IMR-90 (cell line): ENCODE data around the gene EDN3. TPM values are rescaled to one million over a fixed set of nuclear protein-coding genes. Genes with fewer than 3 reads are reported as not detected.

Experiments used
- ATAC-seq: fragments of 200-7000 bp; cut with Tn5 transposase; 2 replicates; pipeline ENCODE4 v1.9.1; 2020; ENCODE audit warnings: low read depth, mild to moderate bottlenecking, moderate library complexity
- BruUV-seq: library from RNA; stranded (reverse); fragments of 400-500 nt; replicated peaks from 2 replicates; lab custom pipeline; 2021; lab: Mats Ljungman, UMichigan
- CTCF ChIA-PET: fragments of 300-600 bp; formaldehyde crosslinking; extraction: SDS; loops from one replicate; lab custom pipeline; 2021; ENCODE audit warnings: antibody characterized with exemption; lab: Yijun Ruan, JAX
- POLR2A ChIA-PET: fragments of 300-600 bp; sonication (Branson Sonifier 250); formaldehyde crosslinking; loops from one replicate; lab custom pipeline; 2022; ENCODE audit warnings: antibody characterized with exemption; ENCODE audit not compliant: unreplicated experiment; lab: Charles Lee
- DNase-seq: peaks from one replicate; pipeline ENCODE4 v3.0.0; 2013
- H2AFZ ChIP-seq: replicated peaks from 2 replicates; pipeline ENCODE3; 2013; ENCODE audit warnings: low read length, mild to moderate bottlenecking; ENCODE audit not compliant: poor library complexity
- H2AK5ac ChIP-seq: 2 replicates; pipeline ENCODE4 v1.6.1; 2013; ENCODE audit warnings: low read depth, low read length, inconsistent platforms
- H2AK9ac ChIP-seq: replicated peaks from 2 replicates; pipeline ENCODE3; 2013; ENCODE audit warnings: mild to moderate bottlenecking, low read depth, low read length, moderate library complexity; ENCODE audit not compliant: poor library complexity
- H2BK120ac ChIP-seq: 2 replicates; pipeline ENCODE4 v1.6.1; 2013; ENCODE audit warnings: low read depth, low read length, inconsistent platforms
- H2BK15ac ChIP-seq: 3 replicates; pipeline ENCODE4 v1.6.1; 2013; ENCODE audit warnings: low read depth, low read length, inconsistent platforms
- H2BK20ac ChIP-seq: 2 replicates; pipeline ENCODE4 v1.6.1; 2013; ENCODE audit warnings: low read depth, mild to moderate bottlenecking, inconsistent platforms, low read length, moderate library complexity
- H2BK5ac ChIP-seq: 2 replicates; pipeline ENCODE4 v1.6.1; 2013; ENCODE audit warnings: mild to moderate bottlenecking, low read depth, low read length, inconsistent platforms; ENCODE audit not compliant: poor library complexity, severe bottlenecking
- H3K14ac ChIP-seq: replicated peaks from 2 replicates; pipeline ENCODE4 v1.6.1; 2013; ENCODE audit warnings: low read depth, low read length, inconsistent platforms
- H3K18ac ChIP-seq: 2 replicates; pipeline ENCODE4 v1.6.1; 2013; ENCODE audit warnings: low read depth, low read length, control low read depth
- H3K23ac ChIP-seq: 2 replicates; pipeline ENCODE4 v1.6.1; 2013; ENCODE audit warnings: low read depth, low read length, inconsistent platforms
- H3K27ac ChIP-seq: 2 replicates; pipeline ENCODE4 v1.5.1; 2013; ENCODE audit warnings: mild to moderate bottlenecking, control low read depth, low read length; ENCODE audit not compliant: insufficient read depth
- H3K27me3 ChIP-seq: 2 replicates; pipeline ENCODE4 v1.6.1; 2013; ENCODE audit warnings: low read length; ENCODE audit not compliant: control insufficient read depth, insufficient read depth
- H3K36me3 ChIP-seq: 2 replicates; pipeline ENCODE4 v1.6.1; 2013; ENCODE audit warnings: low read length, mixed read lengths; ENCODE audit not compliant: control insufficient read depth, insufficient read depth
- H3K4ac ChIP-seq: 2 replicates; pipeline ENCODE4 v1.6.1; 2013; ENCODE audit warnings: low read depth, low read length, inconsistent platforms
- H3K4me1 ChIP-seq: 2 replicates; pipeline ENCODE4 v1.6.1; 2013; ENCODE audit warnings: low read length, mixed read lengths; ENCODE audit not compliant: control insufficient read depth, insufficient read depth
- H3K4me2 ChIP-seq: 2 replicates; pipeline ENCODE4 v1.6.1; 2013; ENCODE audit warnings: low read depth, mild to moderate bottlenecking, control low read depth, low read length, moderate library complexity
- H3K4me3 ChIP-seq: 2 replicates; pipeline ENCODE4 v1.5.1; 2013; ENCODE audit warnings: low read depth, mild to moderate bottlenecking, control low read depth, low read length, moderate library complexity; ENCODE audit not compliant: insufficient read depth
- H3K56ac ChIP-seq: 2 replicates; pipeline ENCODE4 v1.6.1; 2013; ENCODE audit warnings: low read length, inconsistent platforms; ENCODE audit not compliant: insufficient read depth; ENCODE audit errors: extremely low read depth
- H3K79me1 ChIP-seq, 2 experiments: 2 replicates each; pipeline ENCODE4 v1.6.1; 2013; ENCODE audit warnings: low read length in 2 of 2, inconsistent platforms in 1 of 2, low read depth in 1 of 2
- H3K9ac ChIP-seq: 2 replicates; pipeline ENCODE4 v1.6.1; 2013; ENCODE audit warnings: low read depth, low read length, control low read depth
- H3K9me1 ChIP-seq: 2 replicates; pipeline ENCODE4 v1.6.1; 2013; ENCODE audit warnings: low read length, inconsistent platforms; ENCODE audit not compliant: insufficient read depth
- H3K9me3 ChIP-seq: 2 replicates; pipeline ENCODE4 v1.6.1; 2013; ENCODE audit warnings: low read length; ENCODE audit not compliant: control insufficient read depth, insufficient read depth
- H4K20me1 ChIP-seq: 2 replicates; pipeline ENCODE4 v1.6.1; 2013; ENCODE audit warnings: low read length, inconsistent platforms; ENCODE audit not compliant: insufficient read depth
- H4K5ac ChIP-seq: 2 replicates; pipeline ENCODE4 v1.6.1; 2013; ENCODE audit warnings: mild to moderate bottlenecking, low read depth, low read length, control low read depth
- H4K8ac ChIP-seq, 2 experiments: 2 replicates each; pipeline ENCODE4 v1.6.1; 2013; ENCODE audit warnings: low read depth in 2 of 2, low read length in 2 of 2, control low read depth in 1 of 2, inconsistent platforms in 1 of 2
- H4K91ac ChIP-seq: 2 replicates; pipeline ENCODE4 v1.6.1; 2013; ENCODE audit warnings: low read depth, low read length, inconsistent platforms; ENCODE audit not compliant: insufficient read depth
- BHLHE40 ChIP-seq: fragments of 150-350 bp; IDR thresholded peaks from 2 replicates; pipeline ENCODE4 v1.6.1; 2016; ENCODE audit warnings: mild to moderate bottlenecking, low read depth, low read length
- CEBPB ChIP-seq: IDR thresholded peaks from 2 replicates; pipeline ENCODE4 v1.6.1; 2012; ENCODE audit warnings: low read depth, low read length, improper control_type of control experiment
- CHD1 ChIP-seq: IDR thresholded peaks from 2 replicates; pipeline ENCODE4 v1.6.1; 2012; ENCODE audit warnings: low read depth, low read length, improper control_type of control experiment
- ELK1 ChIP-seq: fragments of 150-350 bp; IDR thresholded peaks from 2 replicates; pipeline ENCODE4 v1.6.1; 2016; ENCODE audit warnings: low read depth, mild to moderate bottlenecking, low read length, moderate library complexity, borderline replicate concordance
- FOS ChIP-seq: fragments of 150-350 bp; IDR thresholded peaks from 2 replicates; pipeline ENCODE4 v1.6.1; 2016; ENCODE audit warnings: low read depth, low read length
- MAFK ChIP-seq: IDR thresholded peaks from 2 replicates; pipeline ENCODE4 v1.6.1; 2012; ENCODE audit warnings: low read depth, low read length, improper control_type of control experiment
- MAZ ChIP-seq: IDR thresholded peaks from 2 replicates; pipeline ENCODE4 v1.6.1; 2012; ENCODE audit warnings: low read depth, mild to moderate bottlenecking, low read length, improper control_type of control experiment, moderate library complexity, borderline replicate concordance
- MXI1 ChIP-seq: IDR thresholded peaks from 2 replicates; pipeline ENCODE4 v1.6.1; 2012; ENCODE audit warnings: low read depth, mild to moderate bottlenecking, low read length, moderate library complexity, borderline replicate concordance
- NFE2L2 ChIP-seq: fragments of 150-350 bp; IDR thresholded peaks from 2 replicates; pipeline ENCODE4 v1.6.1; 2016; ENCODE audit warnings: low read depth, mild to moderate bottlenecking, low read length
- POLR2A ChIP-seq: IDR thresholded peaks from 2 replicates; pipeline ENCODE4 v1.6.1; 2012; ENCODE audit warnings: mild to moderate bottlenecking, low read depth, low read length
- RAD21 ChIP-seq: IDR thresholded peaks from 2 replicates; pipeline ENCODE4 v1.6.1; 2012; ENCODE audit warnings: low read length, improper control_type of control experiment
- RCOR1 ChIP-seq: IDR thresholded peaks from 2 replicates; pipeline ENCODE4 v1.6.1; 2012; ENCODE audit warnings: mild to moderate bottlenecking, low read length, improper control_type of control experiment; ENCODE audit not compliant: insufficient replicate concordance
- RFX5 ChIP-seq: IDR thresholded peaks from 2 replicates; pipeline ENCODE4 v1.8.0; 2012; ENCODE audit warnings: low read depth, mild to moderate bottlenecking, low read length, moderate library complexity
- SMC3 ChIP-seq: fragments of 150-350 bp; IDR thresholded peaks from 2 replicates; pipeline ENCODE4 v1.6.1; 2016; ENCODE audit warnings: low read depth, mild to moderate bottlenecking, antibody characterized with exemption, low read length, moderate library complexity
- WGBS, 2 experiments: methylation state at CpG; one replicate each; pipeline versions ENCODE4 v1.1.5 to v1.1.7; 2013; ENCODE audit warnings: missing lambda C conversion rate in 2 of 2; ENCODE audit not compliant: insufficient read length in 1 of 2; ENCODE audit errors: extremely low coverage in 2 of 2; 5-methylcytosine and 5-hydroxymethylcytosine counted together
- dilution Hi-C: fragments of 300-500 bp; cut with HindIII; formaldehyde crosslinking; loops from one replicate; pipeline ENCODE4 v1.14.3; 2018; ENCODE audit warnings: low sequenced_read_pairs; ENCODE audit not compliant: unreplicated experiment
- in situ Hi-C: fragments of 300-500 bp; cut with MboI; formaldehyde crosslinking; loops from 3 replicates; pipeline ENCODE4 v1.14.3; 2019; ENCODE audit warnings: low sequenced_read_pairs, inconsistent platforms, mixed read lengths
- intact Hi-C: fragments of 100-400 bp; cut with micrococcal nuclease; formaldehyde crosslinking; loops from 2 replicates; pipeline ENCODE4 v1.10.0; 2022
- polyA plus RNA-seq, 3 experiments: library from polyadenylated mRNA; depleted of rRNA; stranded (reverse); fragments of >200 nt; gene quantifications; 2 replicates each; pipeline ENCODE4 v1.2.3, GENCODE V29; 2012; ENCODE audit warnings: low replicate concordance in 1 of 3
- total RNA-seq: library from RNA; depleted of rRNA; stranded (reverse); fragments of >200 nt; gene quantifications from 2 replicates; pipeline ENCODE4 v1.2.3, GENCODE V29; 2012

EDN3 gene
- total and polyA plus RNA-seq, 2 of the 4 experiments (the other 2 are of a cell fraction), result not detected

DNA sequence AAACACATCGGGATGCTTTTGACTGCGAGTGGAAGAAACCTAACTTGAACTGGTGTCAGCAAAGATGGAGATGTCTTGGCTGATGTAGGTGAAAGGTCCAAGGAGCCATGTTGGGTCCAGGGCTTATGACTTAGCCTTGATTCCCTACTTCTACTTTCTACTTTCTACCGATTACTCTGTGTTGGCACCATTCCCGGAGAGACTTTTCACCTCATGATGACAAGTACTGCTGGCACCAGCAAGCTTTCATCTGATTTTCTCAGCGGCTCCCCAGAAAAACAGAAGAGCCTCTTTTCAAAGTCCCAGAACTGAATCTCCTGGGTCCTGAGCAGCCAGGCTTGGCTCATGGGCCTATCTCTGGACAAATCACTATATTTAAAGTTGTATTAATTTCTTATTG is 4.9 kb upstream of the EDN3 start:
- no TSS peak for BruUV-seq
- WGBS, 2 experiments, result 8% methylated on average over 2 of the region's 5 CpGs; no CpG with 5 or more reads in 1 of the 2 experiments
- H3K9ac ChIP-seq, result no peak overlapping the region
- ChIA-PET CTCF (no interaction called here), POLR2A (no interaction called here)
- no peak overlapping the region for H4K5ac ChIP-seq
- H2BK5ac ChIP-seq, result no peak overlapping the region
- no peak overlapping the region for H4K8ac ChIP-seq
- no peak for DNase-seq
- no peaks in the 10 kb centered on the region for H3K9me1 ChIP-seq
- dilution Hi-C loops, result no loop called here
- H3K4me2 ChIP-seq, result no peak overlapping the region
- in situ Hi-C loops, result no loop called here
- no peaks in the 10 kb centered on the region for H3K27me3 ChIP-seq
- no peak overlapping the region for H2BK20ac ChIP-seq
- H3K36me3 ChIP-seq, result no peaks in the 10 kb centered on the region
- H3K4me1 ChIP-seq, result no peaks in the 10 kb centered on the region
- H3K4me3 ChIP-seq, result no peak overlapping the region
- H4K91ac ChIP-seq, result no peak overlapping the region
- TF ChIP-seq MAFK (no peak), CEBPB (no peak), RFX5 (no peak), BHLHE40 (no peak), POLR2A (no peak), MAZ (no peak), SMC3 (no peak), ELK1 (no peak), MXI1 (no peak), RAD21 (no peak), RCOR1 (no peak), FOS (no peak), CHD1 (no peak), NFE2L2 (no peak)
- no peak overlapping the region for H3K23ac ChIP-seq
- H2BK15ac ChIP-seq, result no peak overlapping the region
- no peak overlapping the region for H3K27ac ChIP-seq
- intact Hi-C loops, result no loop called here
- H3K9me3 ChIP-seq, result no peaks in the 10 kb centered on the region
- H2BK120ac ChIP-seq, result no peak overlapping the region
- no peak overlapping the region for H3K14ac ChIP-seq
- H3K79me1 ChIP-seq, result no peaks in the 10 kb centered on the region
- H2AFZ ChIP-seq, result no peak overlapping the region
- no peak overlapping the region for H3K4ac ChIP-seq
- H2AK5ac ChIP-seq, result no peak overlapping the region
- no peak overlapping the region for H3K18ac ChIP-seq
- H4K20me1 ChIP-seq, result no peaks in the 10 kb centered on the region
- ATAC-seq, result no peak
- no peak overlapping the region for H3K56ac ChIP-seq
- no peak overlapping the region for H2AK9ac ChIP-seq
